SK-N-SH (cell line): ENCODE results near the gene FTL.

Source experiments
- CHD2 ChIP-seq: fragments of 150-350 bp; IDR thresholded peaks from 2 replicates; pipeline ENCODE4 v1.6.1; 2018; ENCODE audit warnings: low read length; ENCODE audit not compliant: partially characterized antibody
- CTCF ChIP-seq: fragments of 200-600 bp; sonication (generic); IDR thresholded peaks from 2 replicates; pipeline ENCODE4 v1.6.1; 2017; ENCODE audit warnings: antibody characterized with exemption, mild to moderate bottlenecking, moderate library complexity
- EZH2phosphoT487 ChIP-seq: fragments of 200-600 bp; sonication (generic); IDR thresholded peaks from 2 replicates; pipeline ENCODE4 v1.6.1; 2017; ENCODE audit warnings: low read depth, mixed run types, mild to moderate bottlenecking, antibody characterized with exemption, moderate library complexity, borderline replicate concordance
- GABPA ChIP-seq: IDR thresholded peaks from 2 replicates; pipeline ENCODE4 v1.4.0; 2012; ENCODE audit warnings: low read depth, mild to moderate bottlenecking
- JUND ChIP-seq: IDR thresholded peaks from 2 replicates; pipeline ENCODE4 v1.4.0; 2012
- MAX ChIP-seq: IDR thresholded peaks from 2 replicates; pipeline ENCODE4 v1.4.0; 2012; ENCODE audit warnings: low read depth
- NFIC ChIP-seq: IDR thresholded peaks from 2 replicates; pipeline ENCODE4 v1.4.0; 2012; ENCODE audit warnings: borderline replicate concordance
- POLR2AphosphoS5 ChIP-seq: IDR thresholded peaks from 2 replicates; pipeline ENCODE4 v1.6.1; 2012; ENCODE audit warnings: low read depth, low read length
- RFX5 ChIP-seq: IDR thresholded peaks from 2 replicates; pipeline ENCODE4 v1.6.1; 2012; ENCODE audit warnings: mild to moderate bottlenecking, improper control_type of control experiment, low read length
- SIN3A ChIP-seq: IDR thresholded peaks from 2 replicates; pipeline ENCODE4 v1.6.1; 2012; ENCODE audit warnings: low read depth, mild to moderate bottlenecking, low read length, moderate library complexity, borderline replicate concordance

GRCh38 chr19:48933382-48933932 is 31.7 kb upstream of the FTL start, which contains the start of gene DHDH:
- TF ChIP-seq POLR2AphosphoS5 (0 out of 2 replicates have a peak, but pooled peaks have one; percentile 18), CHD2 (no peak), NFIC (no peak), GABPA (no peak), RFX5 (no peak), CTCF (no peak), SIN3A (no peak), JUND (no peak), EZH2phosphoT487 (no peak), MAX (peak; percentile 16; the same call in 1 of the 2 replicates)
